Adrenal gland (tissue), 5 donors: ENCODE measurements around the gene ZNF655.

Source experiments
- POLR2A ChIP-seq, 2 donors: fragments of 450-650 bp; IDR thresholded peaks; one replicate each; pipeline ENCODE4 v1.6.1; 2017; ENCODE audit warnings: antibody characterized with exemption in 2 of 2, mild to moderate bottlenecking in 2 of 2, moderate library complexity in 1 of 2
- TF ChIP-seq, protein P1 (sequence below), 6 experiments: fragments of 450-650 bp in 4 of 6; fragments of 200-600 bp in 2 of 6; sonication (generic) in 1 of 6; IDR thresholded peaks; 1 replicate in 5 of 6; 2 replicates in 1 of 6; pipeline versions ENCODE4 v1.5.1 to v1.8.0; 2016 to 2021; ENCODE audit warnings: antibody characterized with exemption in 6 of 6, mild to moderate bottlenecking in 2 of 6, moderate library complexity in 1 of 6
- donor health status: DM: no; HTN: no; CAD: no.

GRCh38 chr7:99514050-99514449 lies 44.4 kb upstream of the ZNF655 start:
- TF ChIP-seq, protein P1, sequence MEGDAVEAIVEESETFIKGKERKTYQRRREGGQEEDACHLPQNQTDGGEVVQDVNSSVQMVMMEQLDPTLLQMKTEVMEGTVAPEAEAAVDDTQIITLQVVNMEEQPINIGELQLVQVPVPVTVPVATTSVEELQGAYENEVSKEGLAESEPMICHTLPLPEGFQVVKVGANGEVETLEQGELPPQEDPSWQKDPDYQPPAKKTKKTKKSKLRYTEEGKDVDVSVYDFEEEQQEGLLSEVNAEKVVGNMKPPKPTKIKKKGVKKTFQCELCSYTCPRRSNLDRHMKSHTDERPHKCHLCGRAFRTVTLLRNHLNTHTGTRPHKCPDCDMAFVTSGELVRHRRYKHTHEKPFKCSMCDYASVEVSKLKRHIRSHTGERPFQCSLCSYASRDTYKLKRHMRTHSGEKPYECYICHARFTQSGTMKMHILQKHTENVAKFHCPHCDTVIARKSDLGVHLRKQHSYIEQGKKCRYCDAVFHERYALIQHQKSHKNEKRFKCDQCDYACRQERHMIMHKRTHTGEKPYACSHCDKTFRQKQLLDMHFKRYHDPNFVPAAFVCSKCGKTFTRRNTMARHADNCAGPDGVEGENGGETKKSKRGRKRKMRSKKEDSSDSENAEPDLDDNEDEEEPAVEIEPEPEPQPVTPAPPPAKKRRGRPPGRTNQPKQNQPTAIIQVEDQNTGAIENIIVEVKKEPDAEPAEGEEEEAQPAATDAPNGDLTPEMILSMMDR (IDR thresholded peaks at IDR 0.05) = no peak
- no peak for TF ChIP-seq POLR2A (IDR thresholded peaks at IDR 0.05)
